Karpas-422 (cell line): Measurements from ENCODE around the gene GABRR1. TPM values are rescaled to one million over a fixed set of nuclear protein-coding genes. Genes with fewer than 3 reads are reported as not detected.

Experiments used
- DNase-seq: peaks from one replicate; pipeline ENCODE4 v3.0.0-alpha.2; 2015
- H2AFZ ChIP-seq: fragments of 200-600 bp; sonication (generic); 2 replicates; pipeline ENCODE4 v1.6.1; 2014; ENCODE audit warnings: antibody characterized with exemption, low read length, mixed read lengths
- H3K27ac ChIP-seq: fragments of 200-600 bp; sonication (generic); 2 replicates; pipeline ENCODE4 v1.5.1; 2014; ENCODE audit warnings: mild to moderate bottlenecking, low read length, moderate library complexity
- H3K27me3 ChIP-seq: fragments of 200-600 bp; sonication (generic); 2 replicates; pipeline ENCODE4 v1.6.1; 2014; ENCODE audit warnings: low read length, mixed read lengths
- H3K36me3 ChIP-seq: fragments of 200-600 bp; sonication (generic); 2 replicates; pipeline ENCODE4 v1.6.1; 2014; ENCODE audit warnings: low read length, mixed read lengths; ENCODE audit not compliant: insufficient read depth
- H3K4me1 ChIP-seq: fragments of 200-600 bp; sonication (generic); 2 replicates; pipeline ENCODE4 v1.6.1; 2014; ENCODE audit warnings: mild to moderate bottlenecking, low read length, mixed read lengths
- H3K4me2 ChIP-seq: fragments of 200-600 bp; sonication (generic); 2 replicates; pipeline ENCODE4 v1.6.1; 2014; ENCODE audit warnings: low read length, low read depth, mild to moderate bottlenecking; ENCODE audit not compliant: poor library complexity, severe bottlenecking
- H3K4me3 ChIP-seq: fragments of 200-600 bp; sonication (generic); 2 replicates; pipeline ENCODE4 v1.5.1; 2014; ENCODE audit warnings: mild to moderate bottlenecking, antibody characterized with exemption, low read length, mixed read lengths
- H3K79me2 ChIP-seq: fragments of 200-600 bp; sonication (generic); 2 replicates; pipeline ENCODE4 v1.6.1; 2014; ENCODE audit warnings: mild to moderate bottlenecking, low read length, mixed read lengths
- H3K9ac ChIP-seq: fragments of 200-600 bp; sonication (generic); 2 replicates; pipeline ENCODE4 v1.6.0; 2014; ENCODE audit warnings: low read length
- H3K9me2 ChIP-seq: fragments of 200-600 bp; sonication (generic), shearing (Covaris generic); replicated peaks from 2 replicates; pipeline ENCODE4 v1.6.0; 2014; ENCODE audit warnings: mild to moderate bottlenecking, low read length, moderate library complexity; ENCODE audit not compliant: insufficient read depth
- H3K9me3 ChIP-seq: fragments of 300-700, 200-600 bp; sonication (generic); 2 replicates; pipeline ENCODE4 v1.6.1; 2014; ENCODE audit warnings: low read length, mixed read lengths
- H4K20me1 ChIP-seq: fragments of 200-600 bp; sonication (generic); 2 replicates; pipeline ENCODE4 v1.6.1; 2014; ENCODE audit warnings: mild to moderate bottlenecking, antibody characterized with exemption, low read length, low read depth; ENCODE audit not compliant: insufficient read depth
- total RNA-seq: library from RNA; depleted of rRNA; stranded (reverse); fragments of >200 nt; shearing (Covaris generic); gene quantifications from 2 replicates; pipeline ENCODE4 v1.2.3, GENCODE V29; 2014; ENCODE audit warnings: low replicate concordance

Gene GABRR1
- total RNA-seq, 1 experiment from 2014 or later, result not detected

GRCh38 chr6:89194559-89194958 lies 22.6 kb downstream of the GABRR1 start:
- Histone ChIP-seq H3K4me1 (no peaks in the 10 kb centered on the region), H3K27ac (no peak overlapping the region), H3K4me2 (no peak overlapping the region), H3K27me3 (no peaks in the 10 kb centered on the region), H2AFZ (no peak overlapping the region), H3K36me3 (no peaks in the 10 kb centered on the region), H3K9ac (no peak overlapping the region), H3K79me2 (no peaks in the 10 kb centered on the region), H3K9me2 (no peaks in the 10 kb centered on the region), H3K9me3 (peaks cover 9% of the 10 kb centered on the region), H4K20me1 (no peaks in the 10 kb centered on the region), H3K4me3 (no peak overlapping the region)
- DNase-seq, result no peak

GRCh38 chr6:89190741-89191140 lies 26.4 kb downstream of the GABRR1 start:
- H3K27me3 ChIP-seq, result no peaks in the 10 kb centered on the region
- peaks cover 9% of the 10 kb centered on the region for H3K9me3 ChIP-seq
- no peak overlapping the region for H3K27ac ChIP-seq
- no peak overlapping the region for H3K4me3 ChIP-seq
- no peak overlapping the region for H3K4me2 ChIP-seq
- H3K36me3 ChIP-seq, result no peaks in the 10 kb centered on the region
- no peak overlapping the region for H3K9ac ChIP-seq
- H4K20me1 ChIP-seq, result no peaks in the 10 kb centered on the region
- no peak for DNase-seq
- H3K79me2 ChIP-seq, result no peaks in the 10 kb centered on the region
- H3K9me2 ChIP-seq, result no peaks in the 10 kb centered on the region
- H2AFZ ChIP-seq, result no peak overlapping the region
- H3K4me1 ChIP-seq, result no peaks in the 10 kb centered on the region

- H3K4me2 ChIP-seq, result no peak overlapping the region
- H3K36me3 ChIP-seq, result no peaks in the 10 kb centered on the region
- no peaks in the 10 kb centered on the region for H3K9me3 ChIP-seq
- DNase-seq, result no peak
- H3K4me3 ChIP-seq, result no peak overlapping the region
- H3K27ac ChIP-seq, result no peak overlapping the region
- no peaks in the 10 kb centered on the region for H3K79me2 ChIP-seq
- H3K9ac ChIP-seq, result no peak overlapping the region
- no peaks in the 10 kb centered on the region for H3K9me2 ChIP-seq
- H4K20me1 ChIP-seq, result no peaks in the 10 kb centered on the region
- H3K27me3 ChIP-seq, result no peaks in the 10 kb centered on the region
- no peaks in the 10 kb centered on the region for H3K4me1 ChIP-seq
- H2AFZ ChIP-seq, result no peak overlapping the region
Observed at GRCh38 chr6:89187504-89187903, 29.7 kb downstream of the GABRR1 start.

DNA sequence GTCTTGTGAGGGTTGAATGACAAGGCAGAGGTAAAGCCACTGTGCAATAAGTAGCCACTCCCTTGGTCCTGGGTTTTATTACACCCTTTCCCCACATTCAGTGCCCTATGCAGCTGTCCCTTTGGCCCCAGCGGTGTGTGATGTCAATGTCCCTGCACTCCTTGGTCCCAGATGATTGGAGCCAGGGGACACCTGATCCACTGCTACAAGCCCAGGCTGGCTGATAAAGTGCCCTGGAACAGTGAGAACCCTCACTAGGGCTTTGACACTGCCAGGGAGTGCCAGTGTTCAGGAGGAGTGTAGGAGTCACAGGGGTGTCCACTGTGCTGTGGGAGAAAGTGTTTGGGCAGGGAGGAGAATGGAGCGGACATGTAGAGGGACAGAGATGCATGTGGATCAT lies 30.4 kb downstream of the GABRR1 start:
- Histone ChIP-seq H3K9ac (no peak overlapping the region), H3K4me1 (no peaks in the 10 kb centered on the region), H3K9me3 (no peaks in the 10 kb centered on the region), H4K20me1 (no peaks in the 10 kb centered on the region), H3K36me3 (no peaks in the 10 kb centered on the region), H3K9me2 (no peaks in the 10 kb centered on the region), H3K79me2 (no peaks in the 10 kb centered on the region), H3K27ac (no peak overlapping the region), H3K27me3 (no peaks in the 10 kb centered on the region), H3K4me2 (no peak overlapping the region), H3K4me3 (no peak overlapping the region), H2AFZ (no peak overlapping the region)
- no peak for DNase-seq

GRCh38 chr6:89184344-89184743 lies 32.8 kb downstream of the GABRR1 start:
- no peak overlapping the region for H3K4me3 ChIP-seq
- DNase-seq, result no peak

GRCh38 chr6:89183294-89183693 lies 33.9 kb downstream of the GABRR1 start:
- Histone ChIP-seq H3K9ac (no peak overlapping the region), H3K4me3 (no peak overlapping the region), H2AFZ (no peak overlapping the region), H3K36me3 (no peaks in the 10 kb centered on the region), H3K9me2 (no peaks in the 10 kb centered on the region), H3K4me1 (no peaks in the 10 kb centered on the region), H3K4me2 (no peak overlapping the region), H4K20me1 (no peaks in the 10 kb centered on the region), H3K27me3 (no peaks in the 10 kb centered on the region), H3K9me3 (no peaks in the 10 kb centered on the region), H3K27ac (no peak overlapping the region), H3K79me2 (no peaks in the 10 kb centered on the region)
- no peak for DNase-seq

More at GRCh38 chr6:89184344-89184743, 32.8 kb downstream of the GABRR1 start:
- H3K27ac ChIP-seq, result no peak overlapping the region
- H3K36me3 ChIP-seq, result no peaks in the 10 kb centered on the region
- H3K79me2 ChIP-seq, result no peaks in the 10 kb centered on the region
- no peaks in the 10 kb centered on the region for H3K27me3 ChIP-seq
- no peaks in the 10 kb centered on the region for H3K4me1 ChIP-seq
- H3K9me2 ChIP-seq, result no peaks in the 10 kb centered on the region
- no peak overlapping the region for H2AFZ ChIP-seq
- no peaks in the 10 kb centered on the region for H4K20me1 ChIP-seq
- no peak overlapping the region for H3K9ac ChIP-seq
- H3K4me2 ChIP-seq, result no peak overlapping the region
- no peaks in the 10 kb centered on the region for H3K9me3 ChIP-seq

- Histone ChIP-seq H3K9me2 (no peaks in the 10 kb centered on the region), H3K36me3 (no peaks in the 10 kb centered on the region), H3K9ac (no peak overlapping the region), H3K9me3 (no peaks in the 10 kb centered on the region), H3K4me2 (no peak overlapping the region), H3K27ac (no peak overlapping the region), H3K79me2 (no peaks in the 10 kb centered on the region), H3K4me1 (no peaks in the 10 kb centered on the region), H3K4me3 (no peak overlapping the region), H3K27me3 (no peaks in the 10 kb centered on the region), H2AFZ (no peak overlapping the region), H4K20me1 (no peaks in the 10 kb centered on the region)
- DNase-seq, result no peak
Observed at GRCh38 chr6:89180971-89181370, 36.2 kb downstream of the GABRR1 start.

DNA sequence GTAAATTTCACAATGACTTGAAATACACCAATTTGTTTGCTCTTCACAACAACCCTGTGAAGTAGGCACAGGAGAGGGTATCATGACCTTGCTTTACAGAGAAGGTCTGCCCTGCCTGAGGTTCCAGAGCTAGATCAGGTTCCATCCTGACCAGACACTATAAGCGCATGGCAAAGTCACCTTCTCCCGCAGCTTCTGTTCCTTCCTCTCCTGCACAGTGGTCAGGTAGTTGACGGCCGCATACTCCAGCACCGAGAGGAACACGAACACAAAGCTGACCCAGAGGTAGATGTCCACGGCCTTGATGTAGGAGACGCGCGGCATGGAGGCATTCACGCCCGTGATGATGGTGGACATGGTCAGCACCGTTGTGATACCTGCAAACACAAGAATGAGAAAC lies 37.0 kb downstream of the GABRR1 start:
- H3K27ac ChIP-seq, result no peak overlapping the region
- H3K27me3 ChIP-seq, result no peaks in the 10 kb centered on the region
- no peak overlapping the region for H2AFZ ChIP-seq
- H3K79me2 ChIP-seq, result no peaks in the 10 kb centered on the region
- H3K36me3 ChIP-seq, result no peaks in the 10 kb centered on the region
- DNase-seq, result no peak
- H3K9ac ChIP-seq, result no peak overlapping the region
- no peaks in the 10 kb centered on the region for H3K4me1 ChIP-seq
- no peak overlapping the region for H3K4me3 ChIP-seq
- H3K4me2 ChIP-seq, result no peak overlapping the region
- H4K20me1 ChIP-seq, result no peaks in the 10 kb centered on the region
- no peaks in the 10 kb centered on the region for H3K9me2 ChIP-seq
- no peaks in the 10 kb centered on the region for H3K9me3 ChIP-seq

GRCh38 chr6:89173634-89174033 lies 43.5 kb downstream of the GABRR1 start:
- Histone ChIP-seq H3K4me2 (no peak overlapping the region), H3K9me2 (no peaks in the 10 kb centered on the region), H3K27ac (no peak overlapping the region), H3K36me3 (no peaks in the 10 kb centered on the region), H3K4me3 (no peak overlapping the region), H4K20me1 (no peaks in the 10 kb centered on the region), H3K79me2 (no peaks in the 10 kb centered on the region), H3K9ac (no peak overlapping the region), H3K4me1 (no peaks in the 10 kb centered on the region), H3K9me3 (no peaks in the 10 kb centered on the region), H2AFZ (no peak overlapping the region), H3K27me3 (no peaks in the 10 kb centered on the region)
- no peak for DNase-seq
